Endodermal cell (in vitro differentiated cells): ENCODE data around the gene NKAP. TPM values are rescaled to one million over a fixed set of nuclear protein-coding genes. Genes with fewer than 3 reads are reported as not detected.

Source experiments
- DNase-seq: peaks from one replicate; pipeline ENCODE4 v3.0.0-alpha.2; 2017
- H3K27ac ChIP-seq: 2 replicates; pipeline ENCODE4 v1.5.1; 2013; ENCODE audit warnings: mild to moderate bottlenecking, low read depth, low read length, moderate library complexity
- H3K27me3 ChIP-seq: 2 replicates; pipeline ENCODE4 v1.6.1; 2013; ENCODE audit warnings: mild to moderate bottlenecking, low read length, moderate library complexity; ENCODE audit not compliant: insufficient read depth, control insufficient read depth, poor library complexity, severe bottlenecking
- H3K36me3 ChIP-seq: 2 replicates; pipeline ENCODE4 v1.7.0; 2013; ENCODE audit warnings: mild to moderate bottlenecking, low read length, moderate library complexity; ENCODE audit not compliant: control insufficient read depth, insufficient read depth
- H3K4me1 ChIP-seq: one replicate; pipeline ENCODE4 v1.7.0; 2013; ENCODE audit warnings: low read length; ENCODE audit not compliant: control insufficient read depth, insufficient read depth
- H3K4me3 ChIP-seq: 2 replicates; pipeline ENCODE4 v1.5.1; 2013; ENCODE audit warnings: mild to moderate bottlenecking, low read length, moderate library complexity
- H3K9ac ChIP-seq: 2 replicates; pipeline ENCODE4 v1.6.1; 2013; ENCODE audit warnings: mild to moderate bottlenecking, low read length, moderate library complexity; ENCODE audit not compliant: poor library complexity, severe bottlenecking; ENCODE audit errors: extremely low read depth
- H3K9me3 ChIP-seq: 2 replicates; pipeline ENCODE4 v1.6.1; 2013; ENCODE audit warnings: mild to moderate bottlenecking, low read length, moderate library complexity; ENCODE audit not compliant: control insufficient read depth
- H3K27ac Mint-ChIP-seq: 2 replicates; pipeline ENCODE4 v1.8.0; 2020; ENCODE audit warnings: mixed read lengths
- H3K27me3 Mint-ChIP-seq: 2 replicates; pipeline ENCODE4 v1.8.0; 2021; ENCODE audit warnings: mild to moderate bottlenecking, mixed read lengths; ENCODE audit not compliant: insufficient read depth
- H3K36me3 Mint-ChIP-seq: 2 replicates; pipeline ENCODE4 v1.8.0; 2020; ENCODE audit warnings: low read depth, mixed read lengths
- H3K4me1 Mint-ChIP-seq: 2 replicates; pipeline ENCODE4 v1.8.0; 2020; ENCODE audit warnings: mixed read lengths
- H3K4me3 Mint-ChIP-seq: 2 replicates; pipeline ENCODE4 v1.8.0; 2020; ENCODE audit warnings: mild to moderate bottlenecking, moderate library complexity, mixed read lengths
- H3K9me3 Mint-ChIP-seq: 2 replicates; pipeline ENCODE4 v1.8.0; 2020; ENCODE audit warnings: mild to moderate bottlenecking, mixed read lengths
- CTCF ChIP-seq: fragments of 200-600 bp; sonication (generic); conservative IDR thresholded peaks from 2 replicates; pipeline ENCODE4 v1.5.0; 2021; ENCODE audit warnings: antibody characterized with exemption, mild to moderate bottlenecking
- WGBS, 2 experiments: methylation state at CpG; one replicate each; pipeline versions ENCODE4 v1.1.5 to v1.1.7; 2013; ENCODE audit warnings: missing lambda C conversion rate in 2 of 2, mixed read lengths in 1 of 2; ENCODE audit not compliant: insufficient coverage in 1 of 2, insufficient read length in 1 of 2; 5-methylcytosine and 5-hydroxymethylcytosine counted together
- total RNA-seq, 2 donors: library from RNA; stranded (reverse); fragmentation: NEBNext Ultra II Directional in 1 of 2; extraction: Animal tissue kit (Norgen Biotek cat#: 25700) in 1 of 2; gene quantifications; 2 replicates in 1 of 2; 3 replicates in 1 of 2; pipeline ENCODE4 v1.2.1, GENCODE V29; 2021

Gene NKAP
- total RNA-seq, 2 donors from 2014 or later: 7.7 to 10.8 TPM

GRCh38 chrX:119880076-119880475 lies 63.5 kb downstream of the NKAP start:
- Mint-ChIP-seq H3K4me3 (no peak overlapping the region), H3K27me3 (no peaks in the 10 kb centered on the region), H3K4me1 (no peaks in the 10 kb centered on the region), H3K27ac (no peak overlapping the region), H3K36me3 (peaks cover 16% of the 10 kb centered on the region), H3K9me3 (peaks cover 59% of the 10 kb centered on the region)
- DNase-seq: no peak
- Histone ChIP-seq H3K27ac (no peak overlapping the region), H3K4me3 (no peak overlapping the region), H3K27me3 (no peaks in the 10 kb centered on the region), H3K4me1 (no peaks in the 10 kb centered on the region), H3K9ac (no peak overlapping the region), H3K36me3 (no peaks in the 10 kb centered on the region), H3K9me3 (no peaks in the 10 kb centered on the region)
- no peak for TF ChIP-seq CTCF
- 93 to 100% methylated on average over 1 to 5 of the region's 5 CpGs for WGBS, 2 experiments

DNA sequence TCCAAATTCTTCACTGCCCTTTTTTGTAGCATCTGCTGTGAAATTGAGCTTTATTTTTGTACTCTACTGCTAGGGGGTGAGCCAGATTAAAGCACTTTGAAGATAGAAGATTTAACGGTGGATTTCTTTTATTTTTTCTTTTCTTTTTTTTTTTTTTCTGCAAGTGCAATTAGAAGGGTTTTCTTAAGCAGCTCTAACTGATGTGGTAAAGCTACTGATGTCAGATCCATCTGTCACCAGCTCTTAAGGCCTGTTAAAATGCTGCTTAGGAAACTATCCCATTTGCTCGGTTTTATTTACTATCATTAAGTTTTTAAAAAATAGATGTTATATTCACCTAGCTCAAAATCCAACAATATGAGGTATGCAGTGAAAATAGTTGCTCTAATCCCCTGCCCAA lies 64.8 kb downstream of the NKAP start:
- no peak for DNase-seq
- Mint-ChIP-seq H3K4me1 (no peaks in the 10 kb centered on the region), H3K4me3 (no peak overlapping the region), H3K36me3 (peaks cover 18% of the 10 kb centered on the region), H3K27me3 (no peaks in the 10 kb centered on the region), H3K27ac (no peak overlapping the region), H3K9me3 (peaks cover 54% of the 10 kb centered on the region)
- no peaks in the 10 kb centered on the region for H3K4me1 ChIP-seq
- WGBS, 2 experiments: no CpG with 5 or more reads among the region's 2 CpGs
- H3K27me3 ChIP-seq: no peaks in the 10 kb centered on the region
- H3K36me3 ChIP-seq: no peaks in the 10 kb centered on the region
- no peak overlapping the region for H3K27ac ChIP-seq
- H3K4me3 ChIP-seq: no peak overlapping the region
- no peak for TF ChIP-seq CTCF
- no peaks in the 10 kb centered on the region for H3K9me3 ChIP-seq
- no peak overlapping the region for H3K9ac ChIP-seq

DNA sequence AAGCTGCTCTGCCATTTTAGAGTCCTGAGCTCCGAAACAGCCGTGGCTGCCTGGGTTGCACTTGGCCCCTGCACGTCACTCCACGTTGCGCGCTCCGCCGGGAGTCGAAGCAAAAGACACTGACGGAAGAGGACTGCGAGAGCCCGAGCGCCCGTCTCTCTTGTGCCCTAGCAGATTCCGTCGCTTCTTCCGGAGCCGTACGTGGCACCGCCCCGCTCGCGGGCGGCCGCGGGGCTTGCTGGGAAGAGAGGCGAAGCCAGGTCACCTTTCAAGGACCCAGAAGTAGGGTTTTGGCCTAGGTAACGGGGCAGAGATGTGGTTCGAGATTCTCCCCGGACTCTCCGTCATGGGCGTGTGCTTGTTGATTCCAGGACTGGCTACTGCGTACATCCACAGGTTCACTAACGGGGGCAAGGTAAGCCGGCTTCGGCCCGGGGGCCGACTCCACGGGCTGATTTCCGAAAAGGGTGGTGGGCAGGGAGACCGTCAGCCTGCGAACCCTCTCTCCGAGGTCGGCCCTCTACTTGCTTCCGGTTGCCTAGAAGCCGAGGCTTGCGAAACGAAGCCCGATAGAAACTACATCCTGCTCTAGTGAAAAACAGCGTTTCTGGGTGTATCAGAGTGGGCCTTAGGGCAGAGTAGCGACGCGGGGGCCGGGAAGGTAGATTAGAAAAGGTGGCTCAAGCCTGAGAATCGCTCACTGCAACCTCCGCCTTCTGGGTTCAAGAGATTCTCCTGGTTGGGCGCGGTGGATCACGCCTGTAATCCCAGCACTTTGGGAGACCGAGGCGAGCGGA lies 71.8 kb downstream of the NKAP start, which contains the start of the genes NDUFA1 and RNF113A:
TSS of gene NDUFA1 (plus strand) at position 234 of the 797 bp plus-strand sequence. CDS start at position 314, 80 bp downstream.
TSS of gene RNF113A (minus strand) at position 135 of the 797 bp plus-strand sequence. CDS start at position 15, 120 bp downstream.
- H3K4me3 ChIP-seq: peak within 1 kb of the TSS; percentile 93
- peak within 1 kb of the TSS; percentile 76 for H3K4me3 Mint-ChIP-seq
- H3K27me3 Mint-ChIP-seq: no peaks in the 10 kb centered on the region
- TF ChIP-seq CTCF: no peak
- H3K27me3 ChIP-seq: no peaks in the 10 kb centered on the region
- peaks cover 9% of the 10 kb centered on the region for H3K36me3 Mint-ChIP-seq
- peak within 1 kb of the TSS; percentile 84 for H3K9ac ChIP-seq
- no peaks in the 10 kb centered on the region for H3K9me3 ChIP-seq
- H3K27ac Mint-ChIP-seq: peak within 1 kb of the TSS; percentile 97
- no peaks in the 10 kb centered on the region for H3K36me3 ChIP-seq
- H3K9me3 Mint-ChIP-seq: peaks cover 42% of the 10 kb centered on the region
- no peaks in the 10 kb centered on the region for H3K4me1 ChIP-seq
- peak; percentile 90 for DNase-seq
- 0% methylated on average over 4 to 59 of the region's 62 CpGs for WGBS, 2 experiments
- no peaks in the 10 kb centered on the region for H3K4me1 Mint-ChIP-seq
- peak within 1 kb of the TSS; percentile 76 for H3K27ac ChIP-seq
